ENCODE results near the gene PRSS50. TPM values are rescaled to one million over a fixed set of nuclear protein-coding genes. Genes with fewer than 3 reads are reported as not detected.
A peak's percentile ranks its signal among the peaks of the same experiment; 100 is the strongest.

Gene PRSS50
- total RNA-seq, 1 donor from 2014 or later = 0.20 TPM

- ATAC-seq (no peak), DNase-seq (no peak)
- no peaks in the 10 kb centered on the region for H3K27me3 ChIP-seq
- no peaks in the 10 kb centered on the region for H3K9me3 ChIP-seq
- intact Hi-C loops (cut with DNase I) = no loop called here
- no peak overlapping the region for H3K27ac ChIP-seq
- no peak overlapping the region for H3K4me3 ChIP-seq
- H3K4me1 ChIP-seq = no peaks in the 10 kb centered on the region
- no peak for TF ChIP-seq CTCF (IDR thresholded peaks at IDR 0.05)
- peaks cover 6% of the 10 kb centered on the region for H3K36me3 ChIP-seq
These were observed 40.9 kb downstream of the PRSS50 start for GRCh38 chr3:46676601-46677410.

GRCh38 chr3:46675843-46676567, 41.7 kb downstream of the PRSS50 start:
- TF ChIP-seq CTCF (IDR thresholded peaks at IDR 0.05) = no peak
- H3K36me3 ChIP-seq = peaks cover 6% of the 10 kb centered on the region
- no peak overlapping the region for H3K27ac ChIP-seq
- ATAC-seq (no peak), DNase-seq (peak; percentile 52)
- intact Hi-C loops (cut with DNase I) = no loop called here
- H3K9me3 ChIP-seq = no peaks in the 10 kb centered on the region
- no peaks in the 10 kb centered on the region for H3K27me3 ChIP-seq
- no peak overlapping the region for H3K4me3 ChIP-seq
- H3K4me1 ChIP-seq = no peaks in the 10 kb centered on the region

GRCh38 chr3:46675426-46675825, 42.2 kb downstream of the PRSS50 start:
- intact Hi-C loops (cut with DNase I) = no loop called here
- H3K9me3 ChIP-seq = no peaks in the 10 kb centered on the region
- no peak for TF ChIP-seq CTCF (IDR thresholded peaks at IDR 0.05)
- H3K4me1 ChIP-seq = no peaks in the 10 kb centered on the region
- peaks cover 6% of the 10 kb centered on the region for H3K36me3 ChIP-seq
- H3K4me3 ChIP-seq = no peak overlapping the region
- no peak for ATAC-seq
- no peak overlapping the region for H3K27ac ChIP-seq
- no peaks in the 10 kb centered on the region for H3K27me3 ChIP-seq
- DNase-seq = no peak

GRCh38 chr3:46674031-46674845, 43.4 kb downstream of the PRSS50 start:
- Histone ChIP-seq H3K36me3 (peaks cover 6% of the 10 kb centered on the region), H3K9me3 (no peaks in the 10 kb centered on the region), H3K4me3 (no peak overlapping the region), H3K4me1 (no peaks in the 10 kb centered on the region), H3K27ac (no peak overlapping the region), H3K27me3 (no peaks in the 10 kb centered on the region)
- DNase-seq = peak; percentile 28
- no peak for ATAC-seq
- TF ChIP-seq CTCF (IDR thresholded peaks at IDR 0.05) = no peak
- intact Hi-C loops (cut with DNase I) = no loop called here

- Histone ChIP-seq H3K27me3 (no peaks in the 10 kb centered on the region), H3K4me1 (no peaks in the 10 kb centered on the region), H3K9me3 (no peaks in the 10 kb centered on the region), H3K36me3 (peaks cover 6% of the 10 kb centered on the region), H3K27ac (no peak overlapping the region), H3K4me3 (no peak overlapping the region)
- intact Hi-C loops (cut with DNase I) = no loop called here
- DNase-seq (peak; percentile 52), ATAC-seq (no peak)
- TF ChIP-seq CTCF (IDR thresholded peaks at IDR 0.05) = no peak
These were observed 44.3 kb downstream of the PRSS50 start for GRCh38 chr3:46673151-46674030.

Measured in upper lobe of right lung (tissue), 1 donor.